Amygdala (tissue), 56 donors: Measurements from ENCODE around the gene SLC23A1.

Source experiments
- DNase-seq, 56 donors: peaks; one replicate each; lab custom pipeline; 2025; lab: John Stamatoyannopoulos, UW

SLC23A1 gene

GRCh38 chr5:139335811-139336210 is 47.3 kb downstream of the SLC23A1 start:
- no peak for DNase-seq
